HT-29 (cell line): ENCODE results near the gene CYP11A1. TPM values are rescaled to one million over a fixed set of nuclear protein-coding genes. Genes with fewer than 3 reads are reported as not detected.
A peak's percentile ranks its signal among the peaks of the same experiment; 100 is the strongest.

ENCODE experiments used
- DNase-seq: peaks from one replicate; pipeline ENCODE4 v3.0.0-alpha.2; 2015; ENCODE audit warnings: low spot score
- total RNA-seq: library from RNA; depleted of rRNA; stranded (reverse); fragments of >200 nt; shearing (Covaris generic); gene quantifications from 2 replicates; pipeline ENCODE4 v1.2.3, GENCODE V29; 2014

CYP11A1 gene
- total RNA-seq, 1 experiment from 2014 or later = not detected

GRCh38 chr15:74327756-74328155 is 39.7 kb downstream of the CYP11A1 start:
- DNase-seq = no peak

- no peak for DNase-seq
Observed at GRCh38 chr15:74326746-74327145, 40.7 kb downstream of the CYP11A1 start.

- DNase-seq = no peak
Observed at GRCh38 chr15:74324714-74325113, 42.7 kb downstream of the CYP11A1 start.

- peak; percentile 74 for DNase-seq
Observed at GRCh38 chr15:74322558-74323180, 44.8 kb downstream of the CYP11A1 start.

- peak; percentile 39 for DNase-seq
Observed at GRCh38 chr15:74320352-74321247, 46.8 kb downstream of the CYP11A1 start.

- no peak for DNase-seq
Observed at GRCh38 chr15:74319596-74320351, 47.7 kb downstream of the CYP11A1 start.

GRCh38 chr15:74319138-74319460 is 48.3 kb downstream of the CYP11A1 start:
- DNase-seq = no peak

- DNase-seq = no peak
Observed at GRCh38 chr15:74318376-74319137, 48.9 kb downstream of the CYP11A1 start.

GRCh38 chr15:74317820-74318375 is 49.5 kb downstream of the CYP11A1 start:
- DNase-seq = no peak

GRCh38 chr15:74316141-74316540 is 51.3 kb downstream of the CYP11A1 start:
- no peak for DNase-seq

- DNase-seq = no peak
Observed at GRCh38 chr15:74315626-74316025, 51.8 kb downstream of the CYP11A1 start.

- no peak for DNase-seq
Observed at GRCh38 chr15:74314795-74315438, 52.5 kb downstream of the CYP11A1 start.

GRCh38 chr15:74313889-74314288 is 53.6 kb downstream of the CYP11A1 start:
- DNase-seq = no peak

GRCh38 chr15:74312445-74313007 is 54.9 kb downstream of the CYP11A1 start:
- DNase-seq = no peak

- DNase-seq = peak; percentile 68
Observed at GRCh38 chr15:74311734-74312444, 55.6 kb downstream of the CYP11A1 start.

GRCh38 chr15:74307827-74308811 is 59.3 kb downstream of the CYP11A1 start:
- peak; percentile 82 for DNase-seq

GRCh38 chr15:74306781-74307217 is 60.6 kb downstream of the CYP11A1 start:
- DNase-seq = no peak

GRCh38 chr15:74305687-74306086 is 61.8 kb downstream of the CYP11A1 start:
- DNase-seq = no peak
